Urothelium cell line (cell line): ENCODE results near the gene CRBN.

ENCODE experiments used
- DNase-seq: peaks from one replicate; pipeline ENCODE4 v3.0.0; 2011; ENCODE audit warnings: low spot score, mixed read lengths
- FAIRE-seq: peaks from 2 replicates; lab custom pipeline; 2011; peaks lifted over from hg19 to GRCh38; lab: Jason Lieb, UNC

The CRBN gene

DNA sequence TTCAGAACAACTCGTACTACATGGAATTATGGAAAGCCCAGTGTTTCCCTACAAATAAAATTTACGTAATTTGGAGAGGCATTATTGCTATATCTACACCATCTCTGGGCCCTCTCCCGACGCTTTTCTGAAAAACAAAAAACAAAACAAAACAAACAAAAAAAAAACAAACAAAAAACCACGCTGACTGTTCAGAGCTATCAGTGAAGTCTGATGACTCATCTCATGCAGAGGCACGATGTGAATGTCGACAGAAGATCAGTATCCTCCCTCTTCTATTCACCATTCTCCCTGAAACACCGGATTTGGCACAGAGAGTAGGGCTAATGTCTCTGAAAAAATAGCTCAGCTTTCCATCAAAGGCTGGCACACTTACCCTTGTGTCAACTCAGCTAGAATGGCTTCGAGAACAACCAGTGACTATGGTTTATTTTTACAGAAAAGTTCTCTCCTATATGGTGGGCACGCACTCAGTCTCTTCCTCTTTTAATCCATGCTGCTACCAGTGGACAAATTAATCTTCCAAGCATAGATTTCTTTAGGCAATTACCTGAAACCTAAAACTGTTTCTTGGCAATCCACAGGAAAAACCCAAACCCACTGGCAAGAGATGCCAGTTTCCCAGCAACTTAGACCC, 1.5 kb downstream of the CRBN start:
- FAIRE-seq: no peak

DNA sequence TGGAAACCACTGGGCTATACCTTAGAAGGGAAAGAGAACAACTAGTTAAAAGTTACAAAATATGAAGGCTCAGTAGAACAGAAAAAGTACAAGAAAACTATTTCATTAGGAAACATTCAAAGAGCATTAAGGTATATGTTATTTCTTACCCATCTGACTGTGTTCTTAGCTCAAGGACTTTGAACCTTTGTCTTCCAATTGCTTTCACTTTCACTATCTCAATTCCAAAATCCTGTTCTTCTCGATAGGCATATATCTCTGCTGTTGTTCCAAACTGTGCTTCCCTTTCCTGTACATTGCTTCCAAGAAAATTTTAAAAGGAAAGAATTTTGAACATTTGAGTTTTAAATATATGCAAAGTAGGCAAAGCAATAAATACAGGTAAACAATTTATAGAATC, 6.9 kb downstream of the CRBN start:
- FAIRE-seq (no peak), DNase-seq (no peak)

More for the DNA sequence above, 1.5 kb downstream of the CRBN start:
- no peak for DNase-seq

DNA sequence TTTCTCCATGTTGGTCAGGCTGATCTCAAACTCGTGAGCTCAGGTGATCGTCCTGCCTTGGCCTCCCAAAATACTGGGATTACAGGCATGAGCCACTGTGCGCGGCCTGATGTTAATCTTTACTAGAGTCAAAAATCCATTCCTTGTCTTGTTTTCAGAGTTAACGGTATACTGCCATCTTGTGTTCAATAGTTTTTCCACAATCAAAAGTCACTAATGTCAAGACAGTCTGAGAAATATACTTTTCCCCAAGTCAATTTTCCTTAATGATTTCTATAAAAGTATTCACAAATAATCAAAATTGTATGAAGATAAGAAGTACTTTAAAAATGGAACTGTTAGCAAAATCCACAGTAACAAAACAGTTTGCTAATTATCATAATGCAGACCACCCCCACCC, 8.5 kb downstream of the CRBN start:
- no peak for DNase-seq
- FAIRE-seq: no peak

DNA sequence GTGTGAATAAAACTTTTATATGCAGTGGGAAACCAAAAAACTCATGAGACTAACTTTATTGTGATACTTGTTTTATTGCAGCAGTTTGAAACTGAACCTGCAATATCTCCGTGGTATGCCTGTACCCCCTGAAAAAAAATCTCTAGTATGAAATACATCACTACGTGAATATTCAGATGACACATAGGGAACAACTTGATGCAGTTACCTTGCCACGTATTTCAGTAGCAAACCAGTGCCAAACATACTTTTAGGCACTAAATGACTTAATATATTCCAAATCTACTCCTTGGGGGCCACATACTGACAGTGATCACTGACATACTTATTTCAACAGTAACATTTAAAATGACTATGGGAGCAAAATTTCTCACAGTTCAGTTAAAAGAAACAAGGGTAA, 13.8 kb downstream of the CRBN start:
- DNase-seq: no peak
- no peak for FAIRE-seq

DNA sequence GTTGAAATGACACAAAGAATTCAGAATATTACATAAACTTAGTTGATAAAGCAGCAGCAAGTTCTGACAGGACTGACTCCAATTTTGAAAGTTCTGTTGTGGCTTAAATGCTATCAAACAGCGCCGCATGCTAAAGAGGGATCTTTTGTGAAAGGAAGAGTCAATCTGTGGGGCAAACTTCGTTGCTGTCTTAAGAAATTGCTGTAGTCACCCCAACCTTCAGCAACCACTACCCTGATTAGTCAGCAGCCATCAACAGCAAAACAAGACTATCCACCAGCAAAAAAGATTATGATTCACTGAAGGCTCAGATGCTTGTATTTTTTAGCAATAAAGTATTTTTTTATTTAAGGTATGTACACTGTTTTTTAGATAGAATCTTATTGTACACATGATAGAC, 14.2 kb downstream of the CRBN start:
- DNase-seq: no peak
- FAIRE-seq: no peak

DNA sequence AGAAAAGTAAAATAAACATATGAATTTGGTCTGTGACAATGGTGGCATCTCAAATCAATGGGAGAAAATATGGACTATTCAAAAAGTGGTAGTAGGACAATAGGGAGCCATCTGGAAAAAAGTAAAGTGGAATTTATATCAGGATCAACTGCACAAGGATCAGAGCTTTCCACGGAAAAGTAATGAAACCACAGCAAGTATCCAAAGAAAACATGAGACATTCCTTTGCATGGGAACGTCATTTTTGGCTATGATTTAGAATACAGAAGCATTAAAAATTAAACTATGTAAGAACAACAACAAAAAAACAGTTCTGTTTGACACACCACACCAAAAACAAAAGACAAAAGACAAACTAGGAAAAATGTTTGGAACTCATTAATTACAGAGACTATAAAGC, 18.7 kb downstream of the CRBN start:
- FAIRE-seq (no peak), DNase-seq (no peak)

DNA sequence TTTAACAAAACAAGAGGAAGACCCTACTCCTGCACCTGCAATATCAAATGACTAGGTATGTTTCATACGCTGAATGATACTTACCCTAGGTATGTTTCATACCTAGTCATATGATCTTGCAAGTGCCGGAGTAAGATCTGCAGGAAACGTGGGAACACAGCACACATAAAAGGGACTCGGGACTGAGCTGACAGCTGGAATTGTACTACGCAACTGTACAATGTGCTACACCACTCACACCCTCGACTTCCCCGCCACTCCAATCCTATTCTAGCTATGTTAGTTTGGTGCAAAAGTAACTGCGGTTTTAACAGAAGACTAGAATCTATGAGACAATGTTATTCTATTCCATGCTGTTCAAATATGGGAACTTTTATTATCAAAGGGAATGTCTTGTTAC, 22.0 kb downstream of the CRBN start:
- DNase-seq (no peak), FAIRE-seq (no peak)

DNA sequence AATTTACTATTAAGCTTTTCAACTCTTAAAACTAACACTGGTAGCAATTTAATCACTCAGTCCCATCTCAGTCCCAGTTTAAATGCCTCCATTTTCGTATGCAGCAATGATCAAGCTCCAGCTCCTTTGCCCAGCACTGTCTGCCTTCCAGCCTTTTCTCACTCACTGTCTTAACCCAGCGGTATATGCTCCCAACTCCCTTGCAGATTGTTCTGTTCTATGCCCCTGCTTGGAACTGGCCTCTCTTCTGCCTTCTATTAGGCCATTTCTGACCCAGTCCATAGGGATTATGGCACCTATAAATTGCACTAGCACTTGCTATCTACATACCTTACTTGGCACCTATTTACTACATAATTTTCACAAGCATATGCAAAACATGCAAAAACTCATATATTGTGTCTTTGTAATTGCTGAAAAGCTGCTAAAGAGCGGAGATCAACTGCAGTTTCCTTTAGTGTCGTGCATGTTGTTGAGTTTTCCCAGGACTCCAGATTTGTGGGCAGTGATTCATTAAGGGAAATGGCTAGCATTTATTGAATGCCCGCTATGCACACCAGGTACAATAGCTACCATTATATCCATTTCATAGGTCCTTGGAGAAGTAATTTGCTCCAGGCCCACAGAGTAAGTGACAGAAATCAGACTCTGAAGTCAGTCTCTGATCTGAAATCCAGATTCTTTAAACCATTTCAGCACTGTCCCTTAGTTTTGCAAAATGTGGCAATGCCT, 24.4 kb downstream of the CRBN start:
- DNase-seq: no peak
- no peak for FAIRE-seq

DNA sequence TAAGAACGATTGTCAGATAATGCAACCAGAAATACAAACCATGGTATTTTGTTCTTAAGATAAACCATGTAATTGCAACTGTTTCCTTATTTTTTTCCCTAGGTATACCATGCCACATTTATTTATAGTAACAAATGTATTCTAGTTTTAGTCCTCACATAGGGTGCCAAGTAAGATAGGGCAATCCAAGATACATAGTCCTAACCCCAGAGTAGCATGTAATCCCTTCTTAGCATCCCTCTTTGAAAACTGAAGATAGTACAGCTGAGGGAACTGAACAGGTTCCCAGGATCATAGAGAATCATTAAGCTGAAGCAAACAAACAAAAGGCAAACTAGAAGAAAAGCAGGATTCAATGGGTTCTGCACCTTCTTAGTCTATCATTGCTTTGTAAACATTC, 28.0 kb downstream of the CRBN start:
- DNase-seq: no peak
- no peak for FAIRE-seq

DNA sequence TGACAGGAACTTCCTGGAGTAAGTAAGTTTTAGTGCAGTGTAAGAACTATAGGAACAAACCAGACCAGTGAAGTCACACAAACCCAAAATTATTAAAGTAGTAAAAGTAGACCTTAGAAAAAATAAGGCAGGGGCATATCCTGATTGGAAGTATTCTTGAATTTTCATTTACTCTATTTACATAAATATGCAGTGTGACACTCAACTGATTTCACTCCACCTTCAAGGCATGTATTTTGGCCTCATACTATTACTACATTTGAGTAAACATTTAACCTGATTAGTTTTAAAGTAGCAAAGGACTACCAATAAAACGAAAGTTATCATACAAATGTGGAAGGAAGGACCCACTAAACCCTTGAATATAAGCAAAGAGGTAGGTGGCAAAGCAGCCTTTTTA, 29.9 kb downstream of the CRBN start:
- DNase-seq (no peak), FAIRE-seq (no peak)

DNA sequence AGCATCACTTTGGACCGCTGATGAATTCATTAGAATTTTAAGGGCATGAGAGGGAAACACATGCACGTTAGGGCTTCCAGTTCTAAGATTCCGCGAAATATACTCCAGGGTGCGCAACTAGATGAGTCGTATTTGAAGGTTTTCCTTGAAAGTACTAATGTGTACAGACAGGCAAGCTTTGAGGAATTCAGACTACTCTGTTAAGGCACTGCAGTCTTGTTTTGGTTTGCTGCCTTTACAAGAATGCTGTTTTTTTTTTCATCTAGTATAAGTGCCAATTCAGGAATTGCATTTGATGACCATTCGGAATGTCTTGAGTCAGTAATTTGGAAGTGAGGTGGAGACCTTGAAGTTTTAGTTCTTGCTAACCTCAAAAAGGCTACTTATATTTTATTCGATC, 33.7 kb downstream of the CRBN start:
- no peak for DNase-seq
- no peak for FAIRE-seq

DNA sequence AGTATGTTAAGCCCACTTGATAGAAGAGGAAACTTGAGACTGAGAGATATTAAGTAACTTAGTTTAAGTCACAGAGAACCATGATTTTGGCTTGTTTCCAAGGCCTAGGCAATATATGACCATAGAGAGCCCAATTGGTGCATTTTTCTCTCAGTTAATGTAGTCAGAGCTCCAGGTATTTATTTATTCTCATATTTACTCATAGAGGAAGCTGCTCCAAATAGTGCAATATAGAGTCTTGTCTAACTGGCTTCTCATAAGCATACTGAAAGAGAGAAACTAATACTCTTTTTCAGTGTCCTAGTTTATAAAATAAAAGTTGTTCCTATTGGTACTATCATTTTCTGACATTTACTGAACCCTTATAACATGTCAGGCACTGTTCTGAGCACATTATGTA, 37.6 kb downstream of the CRBN start:
- no peak for DNase-seq
- FAIRE-seq: no peak

DNA sequence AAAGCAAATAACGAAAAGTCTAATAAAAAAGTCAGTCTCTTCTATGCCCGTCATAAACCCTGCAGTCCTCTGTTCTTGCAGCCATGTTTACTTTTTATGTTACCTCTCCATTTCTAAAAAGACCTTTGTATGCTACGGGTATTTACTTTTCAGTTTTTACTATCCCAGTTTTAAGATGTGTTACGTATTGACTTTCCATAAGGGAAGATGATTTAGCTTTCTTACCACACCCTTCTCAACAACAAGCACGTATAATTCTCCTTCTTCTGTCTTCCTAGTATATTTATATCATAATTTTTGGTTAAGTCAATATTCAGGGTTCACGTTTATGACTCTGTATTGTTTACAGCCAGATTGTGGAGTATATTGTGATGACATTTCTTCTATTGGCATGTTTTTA, 42.0 kb downstream of the CRBN start:
- FAIRE-seq: no peak
- no peak for DNase-seq

DNA sequence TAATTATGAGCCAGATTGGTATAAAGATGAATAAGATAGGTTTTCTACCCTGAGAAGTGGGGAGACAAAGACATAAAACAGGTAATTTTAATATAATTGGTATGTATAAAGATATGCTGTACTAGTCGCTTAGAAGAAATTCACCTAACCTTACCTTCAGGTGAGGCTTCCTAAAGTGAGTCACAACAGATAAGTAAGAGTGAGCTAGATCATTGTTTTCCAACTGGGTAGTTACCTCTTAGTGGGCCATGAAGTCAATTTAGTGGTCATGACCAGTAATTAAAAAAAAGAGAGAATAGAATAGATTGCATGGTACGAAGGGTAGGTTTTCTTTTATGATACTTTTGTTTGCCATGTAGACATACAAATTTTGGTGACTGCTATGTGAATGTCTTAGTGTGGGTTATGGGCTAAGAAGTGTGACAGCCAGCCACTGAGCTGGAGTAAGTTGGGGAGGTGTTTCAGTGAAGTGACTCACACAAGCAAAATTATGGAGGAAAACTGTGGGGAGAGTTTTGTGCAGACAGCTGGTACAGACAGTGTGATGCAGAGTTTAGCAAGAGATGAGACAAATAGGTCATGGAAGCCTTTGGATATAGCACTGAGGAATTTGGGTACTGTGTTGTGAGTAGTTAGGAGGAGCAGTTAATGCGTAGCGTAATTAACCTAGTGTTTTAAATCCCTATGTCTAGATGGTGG, 44.6 kb downstream of the CRBN start:
- DNase-seq (no peak), FAIRE-seq (no peak)

DNA sequence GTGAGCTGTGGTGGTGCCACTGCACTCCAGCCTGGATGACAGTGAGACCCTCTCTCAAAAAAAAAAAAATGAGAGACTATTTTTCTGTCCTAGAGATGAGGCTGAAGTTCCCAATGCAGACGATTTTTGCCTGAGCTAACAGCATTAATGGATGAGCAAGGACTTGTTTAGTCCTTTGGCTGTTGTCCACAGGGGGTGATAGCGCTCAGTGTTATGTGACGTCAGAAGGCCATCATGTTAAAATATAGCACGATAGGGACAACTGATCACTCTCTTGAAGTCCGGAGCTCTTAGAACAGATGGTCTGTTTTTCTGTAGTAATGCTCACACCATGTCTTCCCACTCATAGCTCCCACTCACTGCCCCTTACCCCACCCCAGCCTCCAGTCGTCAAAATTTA, 46.0 kb downstream of the CRBN start:
- no peak for FAIRE-seq

DNA sequence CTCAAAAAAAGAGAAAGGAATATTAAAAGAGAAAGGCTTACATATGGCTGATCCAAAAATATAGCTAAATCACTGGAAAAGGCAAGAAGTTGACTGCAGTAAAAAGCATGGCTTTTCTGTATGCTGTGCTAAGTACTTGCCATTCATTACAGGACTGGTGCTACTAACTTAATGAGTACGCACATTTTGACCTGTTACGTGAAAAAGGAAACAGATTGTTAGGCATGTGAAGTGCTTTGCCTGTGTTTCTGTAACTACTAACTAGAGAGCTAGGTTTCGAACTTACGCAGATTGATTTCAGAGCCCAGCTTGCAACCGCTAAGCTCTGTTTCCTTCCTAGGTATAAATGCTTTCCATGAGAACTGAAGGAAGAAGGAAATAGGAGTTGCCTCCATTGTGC, 49.9 kb downstream of the CRBN start:
- no peak for FAIRE-seq
- no peak for DNase-seq

More for the DNA sequence above, 46.0 kb downstream of the CRBN start:
- DNase-seq: no peak

DNA sequence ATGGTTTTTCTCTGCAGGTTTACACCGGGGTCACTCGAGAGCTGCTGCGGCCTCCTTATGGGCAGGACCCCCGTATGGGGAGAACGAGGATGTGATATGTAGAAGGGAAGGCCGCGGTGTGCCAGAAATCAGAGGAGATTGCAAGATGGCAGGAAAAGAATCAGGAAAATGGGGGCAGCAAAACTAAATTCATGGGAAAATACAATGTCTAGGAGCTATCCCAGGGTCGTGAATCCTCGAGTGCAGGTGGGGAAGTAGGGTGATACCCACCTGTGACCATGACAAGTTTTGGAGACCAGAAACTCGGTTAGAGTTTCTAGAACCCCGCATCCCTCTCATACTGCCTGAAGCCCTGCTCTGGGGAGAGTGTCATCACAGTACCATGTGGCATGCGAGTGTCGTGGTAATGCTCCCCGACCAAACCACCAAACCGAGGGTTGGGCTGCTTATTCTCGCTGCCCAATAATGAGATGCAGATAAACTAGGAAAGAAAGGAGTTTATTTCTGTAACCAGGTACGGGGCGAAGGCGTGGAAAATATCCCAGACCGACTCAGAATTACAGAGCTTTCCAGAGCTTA, 52.0 kb downstream of the CRBN start:
- DNase-seq (peak; percentile 15), FAIRE-seq (no peak)

DNA sequence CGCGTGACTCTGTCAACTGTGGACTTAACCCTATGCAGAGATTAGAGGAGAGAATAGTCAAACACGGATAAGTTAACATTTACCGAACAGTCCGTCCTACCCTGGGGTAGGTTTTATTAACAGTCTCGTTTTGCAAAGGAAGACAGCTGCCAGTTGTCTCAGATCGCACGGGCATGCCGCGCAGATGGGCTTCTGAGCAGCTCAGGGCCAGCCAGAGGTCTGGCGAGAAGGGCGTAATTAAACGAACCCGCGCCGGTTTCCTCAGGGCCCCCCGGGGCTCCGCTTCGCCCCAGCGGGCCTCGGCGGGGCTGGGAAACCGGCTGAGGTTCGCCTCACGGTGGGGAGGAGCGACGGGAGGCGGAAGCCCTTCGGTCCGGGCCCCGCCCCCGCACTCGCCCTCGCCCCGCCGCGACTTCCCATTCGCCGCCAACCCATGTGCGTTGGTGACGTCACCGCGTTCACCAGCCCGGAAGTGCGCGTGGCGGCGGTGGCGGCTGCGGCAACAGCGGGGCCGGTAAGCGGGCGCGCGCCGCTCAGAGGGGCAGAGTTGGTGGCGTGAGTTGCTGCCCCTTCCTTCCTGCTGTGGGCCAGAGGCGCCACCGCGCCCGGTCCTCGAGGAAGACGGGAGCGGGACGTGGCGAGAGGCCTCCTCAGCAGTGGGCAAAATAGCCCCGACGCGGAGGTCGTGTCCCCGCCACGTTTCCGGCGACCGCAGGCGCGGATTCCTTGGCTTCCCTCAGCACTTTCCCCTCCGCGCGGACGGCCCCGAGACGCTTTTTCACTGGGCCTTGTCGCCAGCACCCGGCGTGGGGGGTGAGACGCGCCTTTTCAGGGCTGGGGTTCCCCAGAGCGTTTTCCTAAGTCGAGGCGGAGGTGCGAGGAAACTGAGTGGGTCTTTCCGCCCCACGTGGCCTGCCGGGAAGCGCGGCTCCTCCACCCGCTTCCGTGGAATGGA, 52.7 kb downstream of the CRBN start, which contains the start of gene TRNT1:
Gene TRNT1, plus strand, starts transcription at position 464 of the 955 bp plus-strand sequence. CDS start 2,101 bp downstream, outside the sequence.
- peak; percentile 95 for FAIRE-seq
- peak; percentile 96 for DNase-seq

DNA sequence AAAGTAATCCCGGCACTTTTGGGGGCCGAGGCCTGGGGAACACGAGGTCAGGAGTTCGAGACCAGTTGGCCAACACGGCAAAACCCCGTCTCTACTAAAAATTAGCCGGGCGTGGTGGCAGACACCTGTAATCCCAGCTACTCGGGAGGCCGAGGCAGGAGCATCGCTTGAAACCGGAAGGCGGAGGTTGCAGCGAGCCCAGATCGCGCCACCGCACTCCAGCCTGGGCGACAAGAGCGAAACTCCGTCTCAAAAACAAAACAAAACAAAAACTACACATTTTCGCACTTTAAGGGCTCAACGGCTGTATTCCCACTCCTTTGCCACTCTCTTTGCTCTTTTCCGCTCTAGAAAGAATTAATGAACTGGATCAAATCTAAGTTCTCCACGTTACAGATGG, 53.5 kb downstream of the CRBN start:
- no peak for FAIRE-seq
- no peak for DNase-seq

DNA sequence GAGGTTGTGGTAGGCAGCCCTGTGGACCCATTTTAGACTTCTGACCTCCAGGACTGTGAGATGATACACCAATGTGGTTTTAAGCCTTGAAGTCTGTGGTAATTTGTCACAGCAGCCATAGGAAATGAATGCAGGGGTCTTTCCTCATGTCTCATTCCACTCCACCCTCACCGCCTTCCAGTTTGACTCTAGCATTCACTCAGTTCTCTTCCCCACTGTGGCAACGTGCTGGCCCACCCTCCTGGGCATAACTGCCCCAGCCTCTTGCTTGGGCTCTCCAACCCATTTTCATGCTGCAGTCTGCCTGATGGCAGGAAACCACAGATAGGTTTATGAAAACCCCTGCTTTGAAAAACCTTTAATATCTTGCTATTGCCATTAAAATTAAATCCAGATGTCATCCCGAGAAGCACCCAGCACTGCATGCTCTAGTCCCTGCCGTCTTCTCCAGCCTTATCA, 60.1 kb downstream of the CRBN start:
- DNase-seq: no peak

More for the DNA sequence above, 60.1 kb downstream of the CRBN start:
- no peak for FAIRE-seq
